HEK293T (cell line): ENCODE results near the gene RAPGEF5.

Source experiments
- ARNT ChIP-seq: fragments of 450-650 bp; IDR thresholded peaks from 2 replicates; pipeline ENCODE4 v1.6.1; 2017; ENCODE audit warnings: mild to moderate bottlenecking
- BHLHE40 ChIP-seq: fragments of 450-650 bp; IDR thresholded peaks from 2 replicates; pipeline ENCODE4 v1.6.1; 2016; ENCODE audit warnings: mild to moderate bottlenecking, moderate library complexity, borderline replicate concordance
- ELF4 ChIP-seq: fragments of 450-650 bp; IDR thresholded peaks from 2 replicates; pipeline ENCODE4 v1.6.1; 2017; ENCODE audit warnings: antibody characterized with exemption
- FOXA1 ChIP-seq: fragments of 450-650 bp; IDR thresholded peaks from 2 replicates; pipeline ENCODE4 v1.6.1; 2016; ENCODE audit warnings: mild to moderate bottlenecking
- HDGF ChIP-seq: fragments of 450-650 bp; IDR thresholded peaks from 2 replicates; pipeline ENCODE4 v1.6.1; 2017; ENCODE audit warnings: antibody characterized with exemption, borderline replicate concordance
- L3MBTL2 ChIP-seq: fragments of 450-650 bp; conservative IDR thresholded peaks from 2 replicates; pipeline ENCODE4 v1.6.1; 2016; ENCODE audit warnings: mild to moderate bottlenecking
- NFRKB ChIP-seq: fragments of 450-650 bp; IDR thresholded peaks from 2 replicates; pipeline ENCODE4 v1.6.1; 2016; ENCODE audit warnings: mild to moderate bottlenecking, moderate library complexity
- SP1 ChIP-seq: fragments of 450-650 bp; IDR thresholded peaks from 2 replicates; pipeline ENCODE4 v1.6.1; 2017
- SUZ12 ChIP-seq: fragments of 450-650 bp; IDR thresholded peaks from 2 replicates; pipeline ENCODE4 v1.6.1; 2016; ENCODE audit warnings: mild to moderate bottlenecking
- ZNF384 ChIP-seq: fragments of 450-650 bp; IDR thresholded peaks from 2 replicates; pipeline ENCODE4 v1.6.1; 2016
- TF ChIP-seq, protein P1 (sequence below): fragments of 450-650 bp; IDR thresholded peaks from 2 replicates; pipeline ENCODE4 v1.6.1; 2016

DNA sequence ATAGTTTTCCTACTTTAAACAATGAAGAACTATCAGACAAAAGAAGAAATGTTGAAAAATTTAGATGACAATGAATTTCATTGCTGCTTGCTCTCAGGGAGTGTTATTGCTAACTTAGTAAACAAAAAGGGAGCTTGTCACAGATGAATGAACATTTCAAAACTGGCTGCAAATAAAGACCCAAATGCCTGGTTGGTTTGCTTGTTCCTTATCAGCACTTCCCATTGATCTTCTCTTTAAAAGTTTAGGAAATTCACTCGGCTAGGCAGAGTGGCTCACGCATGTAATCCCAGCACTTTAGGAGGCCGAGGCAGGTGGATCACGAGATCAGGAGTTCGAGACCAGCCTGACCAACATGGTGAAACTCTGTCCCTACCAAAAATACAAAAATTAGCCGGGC is 167.2 kb downstream of the RAPGEF5 start:
- TF ChIP-seq HDGF (no peak), FOXA1 (no peak), BHLHE40 (no peak), L3MBTL2 (no peak), ELF4 (no peak), ZNF384 (no peak), NFRKB (no peak), SP1 (no peak), SUZ12 (no peak), ARNT (no peak)
- TF ChIP-seq, protein P1, sequence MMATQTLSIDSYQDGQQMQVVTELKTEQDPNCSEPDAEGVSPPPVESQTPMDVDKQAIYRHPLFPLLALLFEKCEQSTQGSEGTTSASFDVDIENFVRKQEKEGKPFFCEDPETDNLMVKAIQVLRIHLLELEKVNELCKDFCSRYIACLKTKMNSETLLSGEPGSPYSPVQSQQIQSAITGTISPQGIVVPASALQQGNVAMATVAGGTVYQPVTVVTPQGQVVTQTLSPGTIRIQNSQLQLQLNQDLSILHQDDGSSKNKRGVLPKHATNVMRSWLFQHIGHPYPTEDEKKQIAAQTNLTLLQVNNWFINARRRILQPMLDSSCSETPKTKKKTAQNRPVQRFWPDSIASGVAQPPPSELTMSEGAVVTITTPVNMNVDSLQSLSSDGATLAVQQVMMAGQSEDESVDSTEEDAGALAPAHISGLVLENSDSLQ: no peak
